Stimulated activated CD8-positive, alpha-beta memory T cell treated with anti-CD3 and anti-CD28 coated beads, Interleukin-15, amount 100 ng/mL, for 4 hours (primary cell): ENCODE measurements around the gene CD320.
"Not testable (repeated sequence)": the region's sequence is repeated elsewhere in the genome, so short reads cannot be mapped to it uniquely, and the experiment has no call there.

ENCODE experiments used
- DNase-seq, 2 donors: peaks; one replicate each; pipeline ENCODE4 v3.0.0-alpha.2; 2020; ENCODE audit warnings: low read depth in 2 of 2

The CD320 gene

DNA sequence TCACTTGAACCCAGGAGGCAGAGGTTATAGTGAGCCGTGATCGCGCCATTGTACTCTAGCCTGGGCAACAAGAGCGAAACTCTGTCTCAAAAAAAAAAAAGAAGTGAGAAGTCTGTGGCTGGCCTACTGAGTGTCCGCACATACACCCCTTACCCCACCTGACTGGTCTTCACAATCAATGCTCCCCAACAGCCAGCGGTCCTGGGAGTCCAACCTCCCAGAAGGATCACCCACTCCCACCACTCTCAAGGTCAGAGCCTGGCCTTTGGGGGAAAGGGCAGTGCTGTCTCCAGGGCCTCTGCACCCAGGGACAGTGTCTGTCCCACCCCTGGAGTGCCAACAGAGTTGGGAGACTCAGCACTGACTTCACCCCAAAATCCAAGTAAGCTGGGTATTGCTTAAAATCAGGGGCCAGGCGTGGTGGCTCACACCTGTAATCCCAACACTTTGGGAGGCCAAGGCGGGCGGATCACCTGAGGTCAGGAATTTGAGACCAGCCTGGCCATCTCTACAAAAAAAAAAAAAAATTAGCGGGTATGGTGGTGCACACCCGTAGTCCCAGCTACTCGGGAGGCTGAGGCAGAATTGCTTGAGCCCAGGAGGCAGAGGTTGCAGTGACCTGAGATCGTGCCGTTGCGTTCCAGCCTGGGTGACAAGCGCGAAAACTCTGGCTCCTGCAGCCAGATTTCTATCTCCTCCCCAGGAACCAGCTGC, 2.3 kb upstream of the CD320 start:
- no peak for DNase-seq

DNA sequence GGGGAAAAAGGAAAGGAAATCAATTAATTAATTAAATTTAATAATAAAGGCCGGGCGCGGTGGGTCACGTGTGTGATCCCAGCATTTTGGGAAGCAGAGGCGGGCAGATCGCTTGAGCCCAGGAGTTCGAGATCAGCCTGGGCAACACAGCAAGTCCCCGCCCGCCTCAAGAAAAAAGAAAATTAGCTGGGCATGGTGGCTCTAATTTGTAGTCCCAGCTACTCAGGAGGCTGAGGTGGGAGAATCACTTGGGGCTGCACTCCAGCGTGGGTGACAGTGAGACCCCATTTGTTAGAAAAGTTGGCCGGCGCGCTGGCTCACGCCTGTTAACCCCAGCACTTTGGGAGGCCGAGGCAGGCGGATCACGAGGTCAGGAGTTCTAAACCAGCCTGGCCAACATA, 733 bp upstream of the CD320 start:
- DNase-seq: no peak

DNA sequence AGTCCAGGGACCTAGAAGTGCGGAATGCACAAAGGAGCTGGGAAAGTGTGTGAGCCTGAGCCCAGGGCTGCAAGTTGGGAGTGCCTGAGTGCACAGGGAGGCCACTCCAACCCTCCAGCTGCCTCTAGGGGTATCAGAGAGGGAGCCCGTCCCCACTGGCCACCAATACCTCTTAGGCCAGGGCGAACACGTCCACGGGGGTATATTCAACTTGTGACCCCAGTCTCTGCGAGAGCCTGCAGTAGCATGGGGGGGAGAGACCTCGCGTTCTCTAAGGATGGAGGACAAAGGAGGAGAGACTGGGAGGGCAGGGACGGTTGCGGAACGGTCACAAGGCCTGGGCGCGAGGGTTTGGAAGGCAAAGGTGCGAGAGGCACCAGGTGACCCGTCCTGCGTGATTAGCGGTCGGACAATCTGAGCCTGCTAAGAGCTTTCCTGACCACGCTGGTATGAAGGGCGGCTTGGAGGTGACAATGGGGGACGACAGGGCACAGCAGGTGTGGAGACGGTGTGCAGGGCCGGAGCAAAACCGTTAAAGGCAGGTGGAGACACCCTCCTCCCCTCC, 676 bp downstream of the CD320 start:
- no peak for DNase-seq

DNA sequence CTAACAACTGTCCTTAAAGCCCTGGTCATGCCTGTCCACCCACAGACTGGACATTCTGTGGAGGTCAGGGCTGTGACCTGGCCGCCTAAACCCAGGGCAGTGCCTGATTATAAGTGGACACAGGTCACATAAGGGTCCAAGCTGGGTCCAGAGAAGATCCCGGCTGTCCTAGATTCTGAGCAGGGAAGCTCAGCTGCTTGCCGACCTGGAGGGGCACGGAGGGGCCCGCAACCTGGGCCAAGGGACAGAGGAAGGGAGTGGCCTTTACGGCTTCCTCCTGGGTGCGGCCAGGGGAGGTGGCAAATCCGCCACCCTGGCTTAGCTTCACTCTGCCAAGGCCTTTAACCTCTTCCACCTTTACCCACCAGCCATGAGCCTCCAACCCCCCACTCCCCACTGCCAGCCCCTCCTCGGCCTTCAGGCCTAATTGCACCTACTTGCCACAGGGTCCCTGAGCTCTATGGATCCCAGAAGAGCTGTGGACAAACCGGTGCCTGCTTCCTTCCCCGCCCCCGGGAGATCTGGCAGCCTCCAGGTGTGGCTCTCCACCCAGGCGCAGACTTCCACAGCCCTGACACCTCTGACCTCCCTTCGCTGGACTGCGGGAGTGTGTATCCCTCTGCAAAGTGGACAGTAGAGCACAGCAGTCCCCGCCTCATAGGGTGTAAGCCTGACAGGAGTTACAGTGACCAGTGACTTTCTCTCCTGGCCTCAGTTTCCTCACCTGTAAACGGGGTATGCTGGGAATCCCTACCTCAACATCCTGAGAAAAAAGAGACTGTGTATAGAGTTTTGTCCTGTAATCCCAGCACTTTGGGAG, 1.7 kb downstream of the CD320 start:
- no peak for DNase-seq

DNA sequence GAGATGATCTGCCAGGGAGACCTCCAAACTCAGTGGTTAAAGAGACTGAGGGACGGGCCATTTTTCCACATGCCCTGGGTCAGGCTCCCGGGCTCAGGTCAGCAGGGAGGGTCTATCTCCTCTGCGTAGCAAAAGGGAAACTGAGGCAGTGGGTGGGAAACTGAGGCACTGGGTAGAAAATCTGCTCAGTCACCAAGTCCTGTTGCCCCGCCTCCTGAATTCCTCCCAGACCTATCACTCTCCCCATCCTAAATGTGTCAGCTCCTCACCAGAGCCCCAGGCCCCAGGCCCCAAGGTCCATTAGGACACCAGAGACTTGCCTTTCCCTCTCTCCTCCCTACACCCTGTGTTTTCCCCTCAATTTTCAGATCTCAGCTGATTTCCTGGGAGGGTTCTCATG, 2.4 kb downstream of the CD320 start:
- no peak for DNase-seq

DNA sequence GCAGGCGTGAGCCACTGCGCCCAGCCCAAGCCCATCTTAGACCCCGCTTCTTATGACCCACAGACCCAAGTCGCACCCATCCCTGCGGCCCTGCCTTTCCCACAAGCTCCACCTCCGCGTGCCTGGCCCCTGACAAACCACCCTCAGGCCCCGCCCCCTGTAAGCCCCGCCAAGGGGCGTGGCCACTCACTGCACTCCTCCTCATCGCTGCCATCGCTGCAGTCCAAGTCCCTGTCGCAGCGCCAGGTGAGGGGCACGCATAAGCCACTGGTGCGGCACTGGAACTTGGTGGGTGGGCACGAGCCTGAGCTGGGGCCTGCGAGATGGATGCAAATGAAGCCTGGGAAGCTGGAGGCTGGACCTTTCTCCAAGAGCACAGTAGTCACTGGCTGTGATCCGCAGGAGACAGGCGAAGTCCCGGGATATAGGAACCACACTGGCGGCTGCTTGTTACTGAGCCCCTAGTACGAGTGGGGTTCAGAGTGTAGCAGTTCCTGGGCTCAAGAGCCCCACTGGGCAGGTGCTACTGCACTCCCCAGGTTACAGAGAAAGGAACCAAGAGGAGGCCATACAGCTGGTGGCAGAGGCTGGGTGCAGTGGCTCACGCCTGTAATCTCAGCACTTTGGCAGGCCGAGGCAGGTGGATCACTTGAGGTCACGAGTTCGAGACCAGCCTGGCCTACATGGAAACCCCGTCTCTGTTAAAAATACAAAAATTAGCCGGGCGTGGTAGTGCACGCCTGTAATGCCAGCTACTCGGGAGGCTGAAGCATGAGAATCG, 3.1 kb downstream of the CD320 start:
- no peak for DNase-seq

DNA sequence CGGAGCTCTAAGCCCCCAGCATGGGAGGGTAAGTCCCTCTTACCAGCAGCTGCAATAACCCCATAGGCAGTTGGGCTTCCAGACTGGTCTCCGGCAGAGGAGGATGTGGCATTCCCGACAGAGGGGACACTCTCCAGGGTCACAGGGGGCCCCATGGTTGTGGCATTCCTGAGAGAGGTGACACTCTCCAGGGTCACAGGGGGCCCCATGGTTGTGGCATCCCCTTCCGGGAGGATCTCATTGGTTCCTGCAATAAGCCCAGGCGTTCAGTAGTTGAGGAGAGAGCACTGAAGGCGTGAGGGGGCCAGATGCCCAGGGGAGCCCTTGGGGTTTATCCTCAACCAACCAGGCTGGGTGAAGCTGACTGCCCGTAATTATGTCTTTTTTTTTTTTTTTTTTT, 5.4 kb downstream of the CD320 start:
- DNase-seq: no peak

DNA sequence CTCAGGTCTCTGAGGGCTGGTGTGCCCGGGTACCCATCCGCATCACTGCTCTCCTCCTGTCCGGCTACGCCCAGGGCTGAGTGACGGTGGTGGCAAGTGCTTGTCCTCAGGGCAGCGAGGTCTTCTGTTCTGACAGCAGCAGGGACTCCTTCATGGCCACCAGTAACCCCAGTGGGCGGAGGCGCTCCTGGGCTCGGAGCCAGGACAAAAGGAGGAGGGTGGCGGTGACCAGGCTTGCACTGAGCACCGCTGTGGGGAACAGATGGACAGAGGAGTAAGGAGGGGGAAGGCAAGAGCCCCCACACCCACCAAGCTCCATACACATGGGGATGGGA, 5.8 kb downstream of the CD320 start:
- no peak for DNase-seq

DNA sequence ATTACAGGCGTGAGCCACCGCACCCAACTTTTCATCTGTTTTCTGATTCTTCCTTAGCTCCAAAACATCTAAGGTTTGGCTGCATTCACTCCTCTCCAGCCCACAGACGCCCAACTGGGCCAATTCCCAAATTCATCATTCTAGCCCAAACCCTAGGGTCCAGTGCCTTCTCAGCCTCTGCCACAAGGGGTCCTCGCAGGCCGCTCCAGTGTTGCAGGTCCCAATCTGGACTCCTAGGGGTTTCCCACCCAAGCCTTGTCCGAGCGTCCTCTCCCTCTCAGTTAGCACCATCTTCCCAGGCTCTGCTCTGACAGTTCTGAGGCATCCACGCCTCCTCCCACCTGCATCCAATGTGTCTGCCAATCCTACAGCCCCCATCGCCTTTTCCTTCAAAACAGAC, 16.8 kb downstream of the CD320 start:
- DNase-seq: not testable (repeated sequence)

DNA sequence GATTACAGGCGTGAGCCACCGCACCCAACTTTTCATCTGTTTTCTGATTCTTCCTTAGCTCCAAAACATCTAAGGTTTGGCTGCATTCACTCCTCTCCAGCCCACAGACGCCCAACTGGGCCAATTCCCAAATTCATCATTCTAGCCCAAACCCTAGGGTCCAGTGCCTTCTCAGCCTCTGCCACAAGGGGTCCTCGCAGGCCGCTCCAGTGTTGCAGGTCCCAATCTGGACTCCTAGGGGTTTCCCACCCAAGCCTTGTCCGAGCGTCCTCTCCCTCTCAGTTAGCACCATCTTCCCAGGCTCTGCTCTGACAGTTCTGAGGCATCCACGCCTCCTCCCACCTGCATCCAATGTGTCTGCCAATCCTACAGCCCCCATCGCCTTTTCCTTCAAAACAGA, 31.6 kb downstream of the CD320 start:
- DNase-seq: not testable (repeated sequence)

DNA sequence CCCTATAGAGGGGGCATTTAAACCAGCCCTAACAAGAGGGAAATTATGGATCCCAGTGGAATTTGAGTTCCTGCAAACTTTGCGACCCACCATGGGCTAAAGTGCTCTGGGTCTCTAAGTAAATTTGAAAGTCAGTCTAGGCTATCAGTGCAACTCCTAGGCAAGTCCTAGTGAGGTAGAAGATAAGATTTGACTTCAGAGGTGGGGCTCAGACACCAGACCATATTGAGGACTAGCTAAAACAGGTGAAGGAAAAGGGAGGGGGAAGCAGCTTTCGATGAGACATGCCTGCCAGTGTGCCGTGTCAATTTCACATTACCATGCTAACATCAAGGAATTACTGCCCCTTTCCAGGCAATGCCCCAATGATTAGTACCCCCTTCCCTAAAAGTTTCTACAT, 38.4 kb downstream of the CD320 start:
- DNase-seq: no peak

DNA sequence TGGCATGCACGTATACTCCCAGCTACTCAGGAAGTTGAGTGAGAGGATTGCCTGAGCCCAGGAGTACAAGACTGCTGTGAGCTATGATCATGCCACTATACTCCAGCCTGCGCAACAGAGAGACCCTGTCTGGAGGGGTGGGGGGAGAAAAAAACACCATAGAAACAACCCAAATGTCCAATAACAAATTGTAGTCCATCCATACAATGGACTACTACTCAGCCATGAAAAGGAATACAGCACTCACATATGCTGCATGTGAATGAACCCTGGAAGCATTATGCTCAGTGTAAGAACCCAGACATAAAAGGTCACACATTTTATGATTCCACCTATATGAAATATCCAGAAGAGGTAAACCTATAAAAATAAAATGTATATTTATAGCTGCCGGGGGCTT, 42.3 kb downstream of the CD320 start:
- no peak for DNase-seq

DNA sequence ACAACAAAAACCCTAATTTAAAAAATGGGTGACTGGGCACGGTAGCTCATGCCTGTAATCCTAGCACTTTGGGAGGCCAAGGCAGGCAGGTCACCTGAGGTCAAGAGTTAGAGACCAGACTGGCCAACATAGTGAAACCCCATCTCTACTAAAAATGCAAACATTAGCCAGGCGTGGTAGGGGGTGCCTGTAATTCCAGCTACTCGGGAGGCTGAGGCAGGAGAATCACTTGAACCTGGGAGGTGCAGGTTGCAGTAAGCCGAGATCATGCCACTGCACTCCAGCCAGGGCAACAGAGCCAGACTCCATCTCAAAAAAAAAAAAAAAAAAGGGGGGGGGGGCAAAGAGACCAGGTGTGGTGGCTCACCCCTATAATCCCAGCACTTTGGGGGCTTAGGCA, 43.9 kb downstream of the CD320 start:
- not testable (repeated sequence) for DNase-seq

DNA sequence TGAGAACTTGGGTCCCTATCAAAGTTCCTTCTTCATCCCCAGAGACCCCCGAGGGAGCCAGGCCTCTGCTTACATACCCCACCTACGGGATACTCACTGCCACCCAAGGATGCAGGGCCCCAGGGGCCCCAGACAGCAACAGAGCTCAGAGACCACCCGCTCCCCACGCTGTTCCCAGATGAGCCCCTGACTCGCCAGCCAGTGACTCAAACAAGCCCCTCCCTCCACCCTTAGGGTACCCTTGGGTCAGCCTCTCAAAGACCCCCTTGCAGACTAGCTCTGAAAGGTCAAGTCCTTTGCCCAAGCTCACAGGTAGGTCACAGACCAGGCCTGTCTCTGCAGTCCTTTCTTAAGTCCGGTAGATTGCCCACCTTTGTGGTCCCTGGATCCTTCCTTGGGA, 45.7 kb downstream of the CD320 start:
- no peak for DNase-seq

DNA sequence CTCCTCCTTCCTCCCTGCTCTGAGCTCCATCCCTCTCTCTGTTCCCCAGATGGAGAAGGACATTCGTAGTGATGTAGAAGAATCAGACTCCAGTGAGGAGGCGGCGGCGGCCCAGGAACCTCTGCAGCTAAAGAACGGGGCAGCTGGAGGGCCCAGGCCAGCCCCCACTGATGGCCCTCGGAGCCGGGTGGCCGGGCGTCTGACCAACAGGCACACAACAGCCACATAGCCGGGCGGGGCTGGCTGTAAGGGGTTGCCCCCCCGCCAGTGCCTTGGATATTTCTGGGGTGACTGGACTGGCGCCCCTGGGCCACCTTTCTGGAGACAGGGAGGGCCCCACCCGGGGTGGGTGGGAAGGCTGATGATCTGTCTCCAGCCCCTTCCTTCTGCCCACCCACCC, 46.3 kb downstream of the CD320 start:
- DNase-seq: no peak

DNA sequence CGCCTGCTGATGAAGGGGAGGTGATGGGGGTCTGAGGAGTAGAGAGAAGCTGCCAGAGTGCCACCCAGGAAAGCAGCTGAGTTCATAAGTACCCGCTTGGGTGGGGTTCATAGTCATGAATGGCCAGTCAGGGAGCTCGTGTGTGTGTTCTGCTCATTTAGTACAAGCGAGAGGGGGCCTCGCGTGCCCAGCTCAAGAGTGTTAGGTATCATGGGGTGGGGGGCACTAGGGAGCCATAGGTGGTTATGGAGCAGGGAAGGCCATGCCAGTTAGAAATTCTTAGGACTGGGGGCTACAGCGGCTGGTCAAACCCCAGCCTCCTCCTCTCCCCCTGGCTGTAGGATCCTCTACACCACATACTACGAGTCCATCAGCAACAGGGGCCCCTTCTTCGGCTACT, 46.8 kb downstream of the CD320 start:
- no peak for DNase-seq

DNA sequence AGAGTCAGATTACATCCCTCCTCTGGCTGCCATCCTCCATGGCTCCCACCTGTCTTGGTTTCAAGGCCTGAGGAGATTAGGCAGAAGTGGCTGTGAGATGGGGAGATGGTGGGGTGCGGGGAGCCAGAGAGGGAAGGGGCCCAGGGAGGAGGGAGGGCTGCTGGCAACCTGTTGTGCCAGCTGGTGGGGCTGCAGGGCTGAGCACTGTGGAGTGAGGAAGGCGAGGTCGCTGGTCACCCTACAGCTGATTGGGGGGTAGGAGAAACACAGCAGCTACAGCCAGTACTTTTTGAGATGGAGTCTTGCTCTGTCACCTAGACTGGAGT, 48.3 kb downstream of the CD320 start:
- no peak for DNase-seq

DNA sequence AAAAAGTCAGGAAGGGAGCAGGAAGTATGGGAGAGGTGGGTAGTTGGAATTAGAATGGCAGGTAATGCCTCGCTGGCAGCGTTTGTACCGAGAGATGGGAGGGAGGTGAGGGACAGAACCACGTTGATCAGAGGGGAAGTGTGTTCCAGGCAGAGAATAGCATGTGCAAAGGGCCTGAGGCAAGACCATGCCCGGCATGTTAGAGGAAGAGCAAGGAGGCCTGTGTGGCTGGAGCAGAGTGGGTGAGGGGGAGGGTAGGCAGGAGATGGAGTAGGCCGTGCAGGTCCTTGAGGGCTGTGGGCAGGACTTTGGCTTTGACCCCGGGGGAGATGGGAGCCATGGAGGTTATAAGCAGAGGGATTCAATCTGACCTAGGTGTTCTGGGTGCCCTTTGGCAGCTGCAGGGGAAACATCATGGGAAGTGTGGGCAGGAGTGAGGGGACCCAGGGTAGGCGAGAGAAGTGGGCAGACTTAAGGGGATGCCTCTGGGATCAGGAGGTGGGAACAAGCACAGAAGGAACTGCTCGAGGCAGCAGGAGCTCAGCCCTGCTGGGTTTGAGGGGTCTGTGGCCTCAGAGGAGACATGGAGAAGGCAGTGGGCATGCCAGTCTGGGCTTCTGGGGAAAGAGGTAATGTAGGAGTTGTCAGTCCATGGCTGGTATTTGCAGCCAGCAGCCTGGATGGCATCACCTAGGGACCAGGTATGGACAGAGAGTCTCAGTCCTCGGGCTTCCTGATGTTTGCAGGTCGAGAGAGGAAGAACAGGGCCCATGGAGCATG, 48.8 kb downstream of the CD320 start:
- DNase-seq: no peak

DNA sequence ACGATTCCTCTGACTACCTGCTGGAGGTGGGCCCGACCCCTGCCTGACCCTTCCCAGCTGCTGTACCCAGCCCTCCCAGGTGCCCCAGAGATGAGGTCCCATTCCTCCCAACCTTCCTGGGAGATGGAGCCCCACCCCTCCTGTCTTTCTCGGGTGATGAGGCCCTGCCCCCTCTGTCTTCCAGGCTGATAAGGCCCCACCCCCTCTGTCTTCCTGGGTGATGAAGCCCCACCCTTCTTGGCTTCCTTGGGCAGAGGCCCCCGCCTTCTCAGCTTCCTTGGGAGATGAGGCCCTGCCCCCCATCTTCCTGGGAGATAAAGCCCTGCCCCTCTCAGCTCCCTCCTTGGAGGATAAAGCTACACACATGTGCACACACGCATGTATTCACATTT, 51.1 kb downstream of the CD320 start:
- DNase-seq: no peak

DNA sequence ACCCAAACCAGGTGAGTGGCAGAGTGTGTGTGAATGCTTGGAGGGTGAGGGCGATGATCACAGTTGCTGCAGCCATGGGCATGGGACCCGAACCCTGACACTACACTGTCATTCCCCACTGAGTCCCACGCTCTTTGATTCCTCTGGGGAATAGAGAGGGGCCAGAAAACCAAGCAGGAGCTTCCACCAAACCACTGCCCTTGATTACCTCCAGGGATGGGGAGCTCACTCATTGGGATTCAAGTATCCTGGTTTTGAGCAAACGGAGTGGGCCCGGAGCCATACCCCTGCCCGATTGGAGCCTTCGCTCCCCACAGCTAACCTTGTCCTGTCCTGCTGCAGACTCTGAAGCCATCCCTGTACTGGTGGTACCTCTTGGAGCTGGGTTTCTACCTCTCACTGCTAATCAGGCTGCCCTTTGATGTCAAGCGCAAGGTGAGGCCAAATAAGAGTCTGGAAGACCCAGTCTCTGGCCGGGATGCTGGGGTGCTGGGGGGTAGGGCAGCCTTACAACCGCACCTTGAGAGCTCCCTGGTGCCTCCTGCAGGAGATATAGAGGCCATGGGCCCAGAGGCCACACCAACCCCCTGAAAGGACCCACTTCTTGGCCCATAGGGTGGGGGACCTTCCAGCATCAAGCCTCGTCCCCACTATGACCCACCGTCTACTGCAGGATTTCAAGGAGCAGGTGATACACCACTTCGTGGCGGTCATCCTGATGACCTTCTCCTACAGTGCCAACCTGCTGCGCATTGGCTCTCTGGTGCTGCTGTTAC, 51.7 kb downstream of the CD320 start:
- DNase-seq: no peak
